Ascending aorta (tissue), 2 donors: Measurements from ENCODE around the gene PLEKHG5. TPM values are rescaled to one million over a fixed set of nuclear protein-coding genes. Genes with fewer than 3 reads are reported as not detected.

Experiments
- DNase-seq, 2 donors: peaks; one replicate each; pipeline ENCODE4 v3.0.0-alpha.2; 2019; ENCODE audit warnings: low spot score in 2 of 2
- H3K27ac ChIP-seq, 2 donors: fragments of 200-600 bp; sonication (generic); one replicate each; pipeline ENCODE4 v1.5.1; 2016 to 2017; ENCODE audit warnings: mild to moderate bottlenecking in 1 of 2
- H3K27me3 ChIP-seq: fragments of 200-600 bp; sonication (generic); one replicate; pipeline ENCODE4 v1.5.1; 2017
- H3K36me3 ChIP-seq, 2 donors: fragments of 200-600 bp; sonication (generic); one replicate each; pipeline ENCODE4 v1.5.1; 2016
- H3K4me1 ChIP-seq, 2 donors: fragments of 200-600 bp; sonication (generic); one replicate each; pipeline ENCODE4 v1.5.1; 2016 to 2017; ENCODE audit warnings: mild to moderate bottlenecking in 1 of 2
- H3K4me3 ChIP-seq, 2 donors: fragments of 200-600 bp; sonication (generic); one replicate each; pipeline ENCODE4 v1.5.1; 2016 to 2017; ENCODE audit warnings: mild to moderate bottlenecking in 1 of 2
- H3K9me3 ChIP-seq, 2 donors: fragments of 200-600 bp; sonication (generic); one replicate each; pipeline ENCODE4 v1.5.1; 2016
- CTCF ChIP-seq, 3 experiments: fragments of 200-600 bp in 2 of 3; fragments of 450-650 bp in 1 of 3; sonication (generic) in 2 of 3; IDR thresholded peaks; one replicate each; pipeline ENCODE4 v1.5.1; 2016 to 2019; ENCODE audit warnings: antibody characterized with exemption in 3 of 3, mild to moderate bottlenecking in 1 of 3, moderate library complexity in 1 of 3
- intact Hi-C: fragments of 100-400 bp; cut with DNase I; formaldehyde crosslinking; loops from one replicate; pipeline ENCODE4 v1.15.1; 2023
- total RNA-seq: library from RNA; depleted of rRNA; stranded (reverse); fragments of >200 nt; gene quantifications from one replicate; pipeline ENCODE4 v1.1.0, GENCODE V29; 2016

Gene PLEKHG5
- total RNA-seq, 1 donor from 2014 or later, result 11.4 TPM

GRCh38 chr1:6486433-6487011 lies 4.9 kb downstream of the PLEKHG5 start:
- Histone ChIP-seq H3K4me1 (peaks cover 5 to 25% of the 10 kb centered on the region in 2 donors), H3K27ac (no peak overlapping the region), H3K9me3 (no peaks in the 10 kb centered on the region), H3K27me3 (no peaks in the 10 kb centered on the region), H3K36me3 (no peaks in the 10 kb centered on the region), H3K4me3 (no peak overlapping the region)
- intact Hi-C loops, result loop anchor here (1.0 kb wide), 2 partner anchors 37 to 160 kb away; no protein-coding TSS in a partner anchor
- DNase-seq, result peak; percentile 29 to 89
- peak; percentile 71 to 89 (median 78) for TF ChIP-seq CTCF (IDR thresholded peaks at IDR 0.05)

- no peaks in the 10 kb centered on the region for H3K9me3 ChIP-seq
- H3K27ac ChIP-seq, result no peak overlapping the region
- DNase-seq, result no peak
- intact Hi-C loops, result loop anchor here (1.0 kb wide), 2 partner anchors 38 to 161 kb away; no protein-coding TSS in a partner anchor
- H3K36me3 ChIP-seq, result no peaks in the 10 kb centered on the region
- TF ChIP-seq CTCF (IDR thresholded peaks at IDR 0.05), result no peak
- peak overlapping the region; percentile 25 to 52 for H3K4me3 ChIP-seq
- no peaks in the 10 kb centered on the region for H3K27me3 ChIP-seq
- peaks cover 5 to 21% of the 10 kb centered on the region in 2 donors for H3K4me1 ChIP-seq
Observed at GRCh38 chr1:6485168-6486101, 6.0 kb downstream of the PLEKHG5 start.

GRCh38 chr1:6484826-6485167 lies 6.7 kb downstream of the PLEKHG5 start:
- intact Hi-C loops, result no loop called here
- TF ChIP-seq CTCF (IDR thresholded peaks at IDR 0.05), result no peak
- Histone ChIP-seq H3K9me3 (no peaks in the 10 kb centered on the region), H3K27me3 (no peaks in the 10 kb centered on the region), H3K36me3 (no peaks in the 10 kb centered on the region), H3K4me1 (peaks cover 0 to 16% of the 10 kb centered on the region in 2 donors), H3K4me3 (peak overlapping the region in 1 of 2 donors; percentile 52), H3K27ac (no peak overlapping the region)
- no peak for DNase-seq

- peaks cover 0 to 11% of the 10 kb centered on the region in 2 donors for H3K4me1 ChIP-seq
- no peaks in the 10 kb centered on the region for H3K9me3 ChIP-seq
- H3K27me3 ChIP-seq, result no peaks in the 10 kb centered on the region
- H3K36me3 ChIP-seq, result no peaks in the 10 kb centered on the region
- H3K4me3 ChIP-seq, result no peak overlapping the region
- TF ChIP-seq CTCF (IDR thresholded peaks at IDR 0.05), result no peak
- no peak overlapping the region for H3K27ac ChIP-seq
- DNase-seq, result no peak
- intact Hi-C loops, result no loop called here
Observed at GRCh38 chr1:6483761-6484117, 7.7 kb downstream of the PLEKHG5 start.

GRCh38 chr1:6483017-6483760 lies 8.3 kb downstream of the PLEKHG5 start:
- Histone ChIP-seq H3K9me3 (no peaks in the 10 kb centered on the region), H3K4me1 (peaks cover 0 to 11% of the 10 kb centered on the region in 2 donors), H3K27ac (no peak overlapping the region), H3K36me3 (no peaks in the 10 kb centered on the region), H3K27me3 (no peaks in the 10 kb centered on the region), H3K4me3 (no peak overlapping the region)
- no peak for DNase-seq
- intact Hi-C loops, result no loop called here
- TF ChIP-seq CTCF (IDR thresholded peaks at IDR 0.05), result no peak
